GM06990 (cell line): Measurements from ENCODE around the gene MLPH.

Experiments
- DNase-seq: peaks from one replicate; pipeline ENCODE4 v3.0.0-alpha.2; 2011; ENCODE audit not compliant: insufficient read length; ENCODE audit errors: extremely low read depth
- H3K27me3 ChIP-seq: replicated peaks from 2 replicates; pipeline ENCODE4 v1.6.0; 2011; ENCODE audit warnings: low read length; ENCODE audit not compliant: control insufficient read depth, insufficient read depth
- H3K36me3 ChIP-seq: 2 replicates; pipeline ENCODE4 v1.5.1; 2011; ENCODE audit warnings: low read length; ENCODE audit not compliant: control insufficient read depth, insufficient read depth
- H3K4me3 ChIP-seq: replicated peaks from 2 replicates; pipeline ENCODE4 v1.5.1; 2011; ENCODE audit warnings: low read depth, mild to moderate bottlenecking, control low read depth, low read length
- CTCF ChIP-seq: IDR thresholded peaks from 2 replicates; pipeline ENCODE4 v1.5.1; 2011; ENCODE audit warnings: low read length, control low read depth, mild to moderate bottlenecking, inconsistent platforms; ENCODE audit not compliant: insufficient read depth, poor library complexity, severe bottlenecking

The MLPH gene

GRCh38 chr2:237448626-237449025, 38.4 kb upstream of the MLPH start:
- DNase-seq: no peak

GRCh38 chr2:237449193-237449881, 37.7 kb upstream of the MLPH start:
- H3K27me3 ChIP-seq: no peaks in the 10 kb centered on the region; the same call in 1 of the 2 replicates
- no peaks in the 10 kb centered on the region for H3K36me3 ChIP-seq
- TF ChIP-seq CTCF: no peak
- H3K4me3 ChIP-seq: no peak overlapping the region
- DNase-seq: no peak

More at GRCh38 chr2:237448626-237449025, 38.4 kb upstream of the MLPH start:
- Histone ChIP-seq H3K27me3 (no peaks in the 10 kb centered on the region; the same call in 1 of the 2 replicates), H3K36me3 (no peaks in the 10 kb centered on the region), H3K4me3 (no peak overlapping the region)
- TF ChIP-seq CTCF: no peak

- no peak for DNase-seq
- Histone ChIP-seq H3K36me3 (no peaks in the 10 kb centered on the region), H3K27me3 (no peaks in the 10 kb centered on the region; the same call in 1 of the 2 replicates), H3K4me3 (no peak overlapping the region)
- TF ChIP-seq CTCF: no peak
Measured at GRCh38 chr2:237450108-237450507, 36.9 kb upstream of the MLPH start.

- no peak for DNase-seq
- Histone ChIP-seq H3K36me3 (no peaks in the 10 kb centered on the region), H3K4me3 (no peak overlapping the region), H3K27me3 (no peaks in the 10 kb centered on the region; the same call in 1 of the 2 replicates)
- no peak for TF ChIP-seq CTCF
Measured at GRCh38 chr2:237450583-237450982, 36.5 kb upstream of the MLPH start.

GRCh38 chr2:237451643-237452469, 35.2 kb upstream of the MLPH start:
- Histone ChIP-seq H3K36me3 (no peaks in the 10 kb centered on the region), H3K4me3 (no peak overlapping the region), H3K27me3 (no peaks in the 10 kb centered on the region; the same call in 1 of the 2 replicates)
- TF ChIP-seq CTCF: no peak
- no peak for DNase-seq
